Endothelial cell of umbilical vein (primary cell): Measurements from ENCODE around the gene CSNK1G1.

Experiments
- EZH2 ChIP-seq: IDR thresholded peaks from 2 replicates; pipeline ENCODE4 v1.6.1; 2012; ENCODE audit warnings: borderline replicate concordance, low read depth, mild to moderate bottlenecking, moderate library complexity, low read length, inconsistent platforms; ENCODE audit not compliant: severe bottlenecking
- POLR2A ChIP-seq: IDR thresholded peaks from 2 replicates; pipeline ENCODE4 v1.6.1; 2012; ENCODE audit warnings: low read depth, mild to moderate bottlenecking, control low read depth, low read length
- TF ChIP-seq, protein P1 (sequence below): IDR thresholded peaks from 2 replicates; pipeline ENCODE4 v1.6.1; 2011; ENCODE audit not compliant: insufficient read depth, insufficient read length
- TF ChIP-seq, protein P2 (sequence below), 2 donors: IDR thresholded peaks; 1 replicate in 1 of 2; 2 replicates in 1 of 2; pipeline ENCODE4 v1.5.1; 2011; ENCODE audit warnings: low read length in 2 of 2, mild to moderate bottlenecking in 2 of 2, moderate library complexity in 2 of 2, control low read depth in 1 of 2, inconsistent platforms in 1 of 2, low read depth in 1 of 2; ENCODE audit not compliant: insufficient read depth in 1 of 2; ENCODE audit errors: extremely low read depth in 1 of 2

DNA sequence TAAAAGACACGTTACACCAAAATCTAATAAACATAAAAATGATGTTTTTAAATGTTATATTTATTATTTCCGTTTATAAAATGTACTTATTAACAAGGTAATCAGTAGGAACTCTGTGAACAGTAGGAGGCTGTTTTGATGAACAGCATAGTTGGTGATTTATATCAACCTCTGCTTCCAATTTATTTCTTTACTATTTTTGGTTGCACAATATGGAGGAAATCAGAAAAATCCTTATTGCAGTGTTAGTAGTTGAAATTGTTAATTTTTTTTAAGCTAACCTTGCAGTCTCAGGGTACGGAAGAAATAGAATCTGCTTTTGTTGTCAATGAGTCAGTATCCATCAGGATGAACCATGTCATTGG lies 209.5 kb downstream of the CSNK1G1 start:
- TF ChIP-seq POLR2A (no peak), EZH2 (no peak)
- TF ChIP-seq, protein P1, sequence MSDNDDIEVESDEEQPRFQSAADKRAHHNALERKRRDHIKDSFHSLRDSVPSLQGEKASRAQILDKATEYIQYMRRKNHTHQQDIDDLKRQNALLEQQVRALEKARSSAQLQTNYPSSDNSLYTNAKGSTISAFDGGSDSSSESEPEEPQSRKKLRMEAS: no peak
- TF ChIP-seq, protein P2, sequence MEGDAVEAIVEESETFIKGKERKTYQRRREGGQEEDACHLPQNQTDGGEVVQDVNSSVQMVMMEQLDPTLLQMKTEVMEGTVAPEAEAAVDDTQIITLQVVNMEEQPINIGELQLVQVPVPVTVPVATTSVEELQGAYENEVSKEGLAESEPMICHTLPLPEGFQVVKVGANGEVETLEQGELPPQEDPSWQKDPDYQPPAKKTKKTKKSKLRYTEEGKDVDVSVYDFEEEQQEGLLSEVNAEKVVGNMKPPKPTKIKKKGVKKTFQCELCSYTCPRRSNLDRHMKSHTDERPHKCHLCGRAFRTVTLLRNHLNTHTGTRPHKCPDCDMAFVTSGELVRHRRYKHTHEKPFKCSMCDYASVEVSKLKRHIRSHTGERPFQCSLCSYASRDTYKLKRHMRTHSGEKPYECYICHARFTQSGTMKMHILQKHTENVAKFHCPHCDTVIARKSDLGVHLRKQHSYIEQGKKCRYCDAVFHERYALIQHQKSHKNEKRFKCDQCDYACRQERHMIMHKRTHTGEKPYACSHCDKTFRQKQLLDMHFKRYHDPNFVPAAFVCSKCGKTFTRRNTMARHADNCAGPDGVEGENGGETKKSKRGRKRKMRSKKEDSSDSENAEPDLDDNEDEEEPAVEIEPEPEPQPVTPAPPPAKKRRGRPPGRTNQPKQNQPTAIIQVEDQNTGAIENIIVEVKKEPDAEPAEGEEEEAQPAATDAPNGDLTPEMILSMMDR (IDR thresholded peaks at IDR 0.05; ENCODE audit: extremely low read depth in 1 of 2, insufficient read depth in 1 of 2, low read depth in 1 of 2, low read length in 2 of 2): no peak
